Mesenchymal stem cell (in vitro differentiated cells and primary cell): ENCODE data around the gene MATK.

Experiments
- DNase-seq: peaks from one replicate; pipeline ENCODE4 v3.0.0-alpha.2; 2013
- H2AFZ ChIP-seq: one replicate; pipeline ENCODE4 v1.6.1; 2013; ENCODE audit warnings: low read depth, mild to moderate bottlenecking, control low read depth, inconsistent platforms, low read length, moderate library complexity
- H2AK5ac ChIP-seq: 2 replicates; pipeline ENCODE4 v1.6.1; 2013; ENCODE audit warnings: low read length, moderate library complexity, mild to moderate bottlenecking, inconsistent platforms; ENCODE audit not compliant: severe bottlenecking
- H2BK120ac ChIP-seq: one replicate; pipeline ENCODE4 v1.6.1; 2013; ENCODE audit warnings: low read depth, mild to moderate bottlenecking, inconsistent platforms, low read length, moderate library complexity
- H2BK12ac ChIP-seq, 2 experiments: one replicate each; pipeline ENCODE4 v1.6.1; 2013; ENCODE audit warnings: inconsistent platforms in 2 of 2, low read length in 2 of 2, mild to moderate bottlenecking in 2 of 2, moderate library complexity in 2 of 2, control low read depth in 1 of 2
- H2BK15ac ChIP-seq: one replicate; pipeline ENCODE4 v1.6.1; 2013; ENCODE audit warnings: mild to moderate bottlenecking, low read depth, inconsistent platforms; ENCODE audit not compliant: poor library complexity, severe bottlenecking
- H2BK5ac ChIP-seq: 2 replicates; pipeline ENCODE4 v1.6.1; 2013; ENCODE audit warnings: low read depth, mild to moderate bottlenecking, low read length, control low read depth, inconsistent platforms; ENCODE audit not compliant: poor library complexity, severe bottlenecking
- H3K14ac ChIP-seq, 2 experiments: one replicate each; pipeline ENCODE4 v1.6.1; 2013; ENCODE audit warnings: inconsistent platforms in 2 of 2, low read length in 2 of 2, control low read depth in 1 of 2, mild to moderate bottlenecking in 1 of 2, moderate library complexity in 1 of 2
- H3K18ac ChIP-seq, 2 experiments: one replicate each; pipeline ENCODE4 v1.6.1; 2013; ENCODE audit warnings: inconsistent platforms in 2 of 2, low read length in 2 of 2, control low read depth in 1 of 2, low read depth in 1 of 2, mild to moderate bottlenecking in 1 of 2
- H3K23ac ChIP-seq, 2 experiments: one replicate each; pipeline ENCODE4 v1.6.1; 2013; ENCODE audit warnings: inconsistent platforms in 2 of 2, low read length in 2 of 2, mild to moderate bottlenecking in 2 of 2, moderate library complexity in 2 of 2, control low read depth in 1 of 2
- H3K27ac ChIP-seq: 2 replicates; pipeline ENCODE4 v1.5.1; 2013; ENCODE audit warnings: mild to moderate bottlenecking, moderate library complexity, low read length, control low read depth, inconsistent platforms; ENCODE audit not compliant: poor library complexity, severe bottlenecking
- H3K27me3 ChIP-seq, 2 experiments: 2 replicates each; pipeline versions ENCODE4 v1.6.1 to v1.7.0; 2013; ENCODE audit warnings: low read length in 2 of 2, mild to moderate bottlenecking in 2 of 2, moderate library complexity in 2 of 2, control low read depth in 1 of 2, inconsistent platforms in 1 of 2; ENCODE audit not compliant: control insufficient read depth in 1 of 2, insufficient read depth in 1 of 2
- H3K36me3 ChIP-seq, 2 experiments: 2 replicates each; pipeline versions ENCODE4 v1.6.1 to v1.7.0; 2013; ENCODE audit warnings: low read length in 2 of 2, control low read depth in 1 of 2, inconsistent platforms in 1 of 2, low read depth in 1 of 2, mild to moderate bottlenecking in 1 of 2; ENCODE audit not compliant: insufficient read depth in 2 of 2, control insufficient read depth in 1 of 2
- H3K4ac ChIP-seq, 2 experiments: one replicate each; pipeline ENCODE4 v1.6.1; 2013; ENCODE audit warnings: inconsistent platforms in 2 of 2, low read length in 2 of 2, mild to moderate bottlenecking in 2 of 2, moderate library complexity in 2 of 2, control low read depth in 1 of 2, low read depth in 1 of 2
- H3K4me1 ChIP-seq: 2 replicates; pipeline ENCODE4 v1.6.1; 2013; ENCODE audit warnings: low read depth, low read length, control low read depth; ENCODE audit not compliant: control insufficient read depth, insufficient read depth
- H3K4me2 ChIP-seq: 2 replicates; pipeline ENCODE4 v1.6.1; 2013; ENCODE audit warnings: low read length, mild to moderate bottlenecking, inconsistent platforms; ENCODE audit not compliant: poor library complexity, severe bottlenecking
- H3K4me3 ChIP-seq, 2 experiments: 2 replicates each; pipeline versions ENCODE4 v1.5.1 to v1.7.0; 2013; ENCODE audit warnings: low read length in 2 of 2, mild to moderate bottlenecking in 2 of 2, control low read depth in 1 of 2, low read depth in 1 of 2; ENCODE audit not compliant: insufficient read depth in 1 of 2
- H3K79me1 ChIP-seq: replicated peaks from 2 replicates; pipeline ENCODE4 v1.6.1; 2013; ENCODE audit warnings: mild to moderate bottlenecking, control low read depth, low read length, inconsistent platforms; ENCODE audit not compliant: poor library complexity, severe bottlenecking
- H3K9ac ChIP-seq: 2 replicates; pipeline ENCODE4 v1.7.0; 2013; ENCODE audit warnings: mild to moderate bottlenecking, low read length, moderate library complexity
- H3K9me3 ChIP-seq: 2 replicates; pipeline ENCODE4 v1.7.0; 2013; ENCODE audit warnings: mild to moderate bottlenecking, low read length; ENCODE audit not compliant: control insufficient read depth
- H4K8ac ChIP-seq: one replicate; pipeline ENCODE4 v1.6.1; 2013; ENCODE audit warnings: inconsistent platforms, mild to moderate bottlenecking, low read length, moderate library complexity
- H4K91ac ChIP-seq: one replicate; pipeline ENCODE4 v1.6.1; 2013; ENCODE audit warnings: mild to moderate bottlenecking, low read length, inconsistent platforms
- WGBS: methylation state at CpG from one replicate; pipeline ENCODE4 v1.1.7; 2013; ENCODE audit warnings: mixed read lengths; 5-methylcytosine and 5-hydroxymethylcytosine counted together

Gene MATK

DNA sequence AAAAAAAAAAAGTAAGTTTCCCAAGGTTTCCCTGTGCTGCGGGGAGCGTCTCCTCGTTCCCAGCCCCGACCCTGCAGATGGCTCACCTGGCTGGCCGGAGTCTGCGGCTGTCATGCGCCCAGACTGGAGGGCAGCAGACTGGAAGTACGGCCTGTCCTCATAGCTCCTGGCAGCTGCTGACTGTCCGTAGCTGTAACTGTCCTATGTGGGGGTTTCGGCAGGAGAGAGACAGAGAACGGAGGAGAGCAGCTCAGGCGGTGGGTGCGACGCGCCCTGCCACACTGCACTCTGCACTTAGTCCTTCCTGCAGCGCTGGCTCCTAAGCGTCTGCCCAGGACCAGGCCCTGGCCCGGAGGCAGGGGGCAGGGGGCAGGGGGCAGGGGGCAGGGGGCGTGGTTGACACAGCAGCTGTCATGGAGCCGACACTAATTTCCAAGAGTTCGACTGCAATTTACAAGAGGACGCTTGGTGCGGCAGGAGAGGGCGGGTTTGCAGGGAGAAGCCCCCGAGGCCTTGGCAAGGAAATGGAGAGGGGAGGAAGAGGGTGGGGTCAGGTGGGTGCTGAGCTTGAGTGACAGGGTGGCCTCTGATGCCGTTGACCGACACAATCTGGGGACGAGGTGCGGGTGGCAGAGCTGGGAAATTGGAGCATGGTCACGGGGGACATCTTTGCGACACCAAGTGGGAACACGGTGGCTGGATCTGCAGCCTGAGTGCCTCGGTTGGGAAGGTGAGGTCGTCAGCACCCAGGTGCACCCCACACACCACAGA, 47.6 kb upstream of the MATK start:
- H2BK12ac ChIP-seq, result no peak overlapping the region
- H2BK15ac ChIP-seq, result no peak overlapping the region
- H3K79me1 ChIP-seq, result no peaks in the 10 kb centered on the region
- peaks cover 29 to 44% of the 10 kb centered on the region in 2 experiments for H3K27me3 ChIP-seq
- H3K23ac ChIP-seq, result no peak overlapping the region
- no peak overlapping the region for H4K8ac ChIP-seq
- no peaks in the 10 kb centered on the region for H3K36me3 ChIP-seq
- no peak overlapping the region for H3K18ac ChIP-seq
- H3K27ac ChIP-seq, result no peak overlapping the region
- no peak overlapping the region for H4K91ac ChIP-seq
- H2AK5ac ChIP-seq, result no peak overlapping the region
- H2BK5ac ChIP-seq, result no peak overlapping the region
- no peak overlapping the region for H3K4me3 ChIP-seq
- H3K14ac ChIP-seq, result no peak overlapping the region
- H3K4ac ChIP-seq, result no peak overlapping the region
- peaks cover 3% of the 10 kb centered on the region for H3K4me1 ChIP-seq
- H3K9ac ChIP-seq, result no peak overlapping the region
- no peak overlapping the region for H3K4me2 ChIP-seq
- H2BK120ac ChIP-seq, result no peak overlapping the region
- no peak overlapping the region for H2AFZ ChIP-seq
- 78% methylated on average over 24 of the region's 34 CpGs for WGBS
- no peak for DNase-seq
- H3K9me3 ChIP-seq, result no peaks in the 10 kb centered on the region

DNA sequence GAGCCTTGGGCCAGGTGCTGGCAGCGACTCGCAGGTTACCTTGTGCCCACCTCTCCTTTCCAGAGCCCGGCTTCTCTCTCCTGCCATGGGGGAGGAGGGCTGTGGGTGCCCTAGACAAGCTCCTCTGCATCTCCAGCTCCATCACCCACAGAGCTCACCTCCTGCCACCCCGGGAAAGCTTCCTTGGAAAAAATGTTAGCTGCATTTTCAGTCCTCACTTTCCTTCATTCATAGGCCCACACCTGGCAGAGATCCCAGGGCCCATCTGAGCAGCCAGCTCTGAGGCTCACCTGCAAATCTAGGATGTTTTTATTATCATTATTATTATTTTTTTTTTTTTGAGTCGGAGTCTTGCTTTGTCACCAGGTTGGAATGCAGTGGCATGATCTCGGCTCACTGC, 45.8 kb upstream of the MATK start:
- no peak for DNase-seq
- no peak overlapping the region for H2BK120ac ChIP-seq
- no peaks in the 10 kb centered on the region for H3K36me3 ChIP-seq
- H3K4me3 ChIP-seq, result no peak overlapping the region
- H3K4me1 ChIP-seq, result peaks cover 3% of the 10 kb centered on the region
- H4K91ac ChIP-seq, result no peak overlapping the region
- H4K8ac ChIP-seq, result no peak overlapping the region
- no peak overlapping the region for H2BK5ac ChIP-seq
- H3K27me3 ChIP-seq, result peaks cover 26 to 39% of the 10 kb centered on the region in 2 experiments
- H3K4me2 ChIP-seq, result no peak overlapping the region
- H3K27ac ChIP-seq, result no peak overlapping the region
- H3K79me1 ChIP-seq, result no peaks in the 10 kb centered on the region
- H3K9ac ChIP-seq, result no peak overlapping the region
- no peak overlapping the region for H2AK5ac ChIP-seq
- WGBS, result 93% methylated on average over 6 of the region's 6 CpGs
- H3K9me3 ChIP-seq, result no peaks in the 10 kb centered on the region
- H3K14ac ChIP-seq, result no peak overlapping the region
- no peak overlapping the region for H2BK15ac ChIP-seq
- no peak overlapping the region for H3K23ac ChIP-seq
- H2AFZ ChIP-seq, result no peak overlapping the region
- H3K4ac ChIP-seq, result no peak overlapping the region
- no peak overlapping the region for H2BK12ac ChIP-seq
- H3K18ac ChIP-seq, result no peak overlapping the region

DNA sequence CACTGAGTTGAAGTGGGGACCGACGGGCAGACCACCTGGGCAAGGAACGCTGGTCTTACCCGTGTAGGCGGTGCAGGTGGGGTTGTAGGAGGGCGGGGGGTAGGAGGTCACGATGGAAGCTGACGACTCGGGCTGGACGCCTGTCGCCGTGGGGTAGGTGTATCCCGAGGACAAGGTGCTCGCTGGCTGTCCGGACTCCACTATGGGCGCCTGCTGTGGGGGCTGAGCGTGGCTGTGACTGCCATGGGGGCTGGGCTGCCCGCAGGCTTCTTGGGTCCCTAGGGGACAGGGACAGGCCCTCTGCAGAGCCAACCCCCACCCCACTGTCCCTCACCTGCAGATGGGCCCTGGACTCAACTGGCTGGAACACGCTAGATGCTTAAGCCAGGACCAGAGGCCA, 45.4 kb upstream of the MATK start:
- Histone ChIP-seq H3K36me3 (no peaks in the 10 kb centered on the region), H3K27me3 (peaks cover 26 to 43% of the 10 kb centered on the region in 2 experiments), H3K14ac (no peak overlapping the region), H3K18ac (no peak overlapping the region), H2AK5ac (no peak overlapping the region), H3K23ac (no peak overlapping the region), H3K27ac (no peak overlapping the region), H2BK5ac (no peak overlapping the region), H2BK120ac (no peak overlapping the region), H3K4me3 (no peak overlapping the region), H4K91ac (no peak overlapping the region), H3K4me1 (peaks cover 3% of the 10 kb centered on the region), H2AFZ (no peak overlapping the region), H2BK12ac (no peak overlapping the region), H3K79me1 (no peaks in the 10 kb centered on the region), H3K4me2 (no peak overlapping the region), H3K4ac (no peak overlapping the region), H3K9me3 (no peaks in the 10 kb centered on the region), H4K8ac (no peak overlapping the region), H2BK15ac (no peak overlapping the region), H3K9ac (no peak overlapping the region)
- no peak for DNase-seq
- 83% methylated on average over 19 of the region's 19 CpGs for WGBS

DNA sequence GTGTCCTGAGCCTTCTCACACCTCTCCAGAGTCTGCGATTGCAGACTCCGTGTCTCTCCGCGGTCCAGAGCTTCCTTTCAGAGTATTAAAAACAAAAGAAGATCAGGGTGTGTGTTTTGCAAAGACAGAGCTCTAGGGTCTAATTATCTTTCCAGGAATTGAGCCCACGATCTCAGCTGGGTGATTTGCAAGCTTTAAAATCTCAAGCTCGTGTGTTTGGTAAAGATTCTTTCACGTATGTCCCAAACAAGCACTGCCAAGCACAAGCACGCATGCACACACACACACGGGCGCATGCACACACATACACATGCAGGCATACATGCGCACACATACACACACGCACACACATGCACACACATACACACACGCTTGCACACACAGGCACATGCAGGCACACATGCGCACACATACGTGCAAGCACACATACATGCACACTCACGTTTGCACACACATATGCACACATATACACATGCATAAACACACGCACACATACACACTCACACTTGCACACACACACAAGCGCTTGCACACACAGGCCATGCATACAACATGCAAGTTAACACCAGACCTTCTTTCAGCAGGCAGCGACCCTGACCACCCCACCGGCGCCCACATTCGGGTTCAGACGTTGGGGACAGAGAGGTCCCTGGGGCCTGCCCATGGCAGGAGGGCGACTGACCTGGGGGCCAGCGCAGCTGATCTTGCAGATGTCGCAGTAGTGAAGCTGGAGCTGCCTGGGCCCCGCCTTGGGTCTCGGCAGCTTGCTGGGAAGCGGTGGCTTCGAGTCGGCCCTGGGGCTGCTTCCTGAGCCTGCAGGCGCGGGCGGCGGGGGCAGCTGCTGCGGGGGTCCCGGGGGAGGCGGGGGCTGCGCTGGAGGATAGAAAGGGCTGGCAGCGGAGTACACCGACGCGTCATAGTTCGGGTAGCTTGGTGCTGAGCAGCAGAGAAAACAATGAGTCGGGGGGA, 44.7 kb upstream of the MATK start:
- Histone ChIP-seq H2BK5ac (no peak overlapping the region), H3K9ac (no peak overlapping the region), H2BK120ac (no peak overlapping the region), H3K18ac (no peak overlapping the region), H3K23ac (peak overlapping the region in 1 of 2 experiments; percentile 70), H3K27me3 (peaks cover 26 to 48% of the 10 kb centered on the region in 2 experiments), H3K36me3 (no peaks in the 10 kb centered on the region), H2BK15ac (no peak overlapping the region), H3K27ac (no peak overlapping the region), H2AK5ac (no peak overlapping the region), H4K8ac (no peak overlapping the region), H3K4me3 (peak overlapping the region in 1 of 2 experiments; percentile 14), H2AFZ (no peak overlapping the region), H3K9me3 (no peaks in the 10 kb centered on the region), H3K4ac (no peak overlapping the region), H3K4me1 (peaks cover 3% of the 10 kb centered on the region), H3K14ac (peak overlapping the region in 1 of 2 experiments; percentile 9), H3K4me2 (no peak overlapping the region), H2BK12ac (no peak overlapping the region), H3K79me1 (no peaks in the 10 kb centered on the region), H4K91ac (no peak overlapping the region)
- DNase-seq, result no peak
- 86% methylated on average over 45 of the region's 45 CpGs for WGBS
